Body of pancreas (tissue), 4 donors: ENCODE data around the gene CMA1. TPM values are rescaled to one million over a fixed set of nuclear protein-coding genes. Genes with fewer than 3 reads are reported as not detected.
"Not testable (repeated sequence)": the region's sequence is repeated elsewhere in the genome, so short reads cannot be mapped to it uniquely, and the experiment has no call there.

ENCODE experiments used
- ATAC-seq: fragments of 150-250 bp; one replicate; pipeline ENCODE4 v1.9.1; 2016
- DNase-seq, 4 donors: peaks; one replicate each; pipeline ENCODE4 v3.0.0-alpha.2; 2019
- H3K27ac ChIP-seq, 4 donors: fragments of 200-600 bp; sonication (generic); 1 replicate in 3 of 4; 2 replicates in 1 of 4; pipeline versions ENCODE4 v1.5.1 to v1.6.1; 2016 to 2019; ENCODE audit warnings: mild to moderate bottlenecking in 1 of 4, mixed read lengths in 1 of 4, moderate library complexity in 1 of 4
- H3K27me3 ChIP-seq, 2 donors: fragments of 200-600 bp; sonication (generic); one replicate each; pipeline ENCODE4 v1.6.0; 2016; ENCODE audit warnings: mild to moderate bottlenecking in 1 of 2
- H3K36me3 ChIP-seq, 2 donors: fragments of 200-600 bp; sonication (generic); replicated peaks in 1 of 2; 2 replicates each; pipeline ENCODE4 v1.5.1; 2016; ENCODE audit warnings: low read depth in 2 of 2; ENCODE audit not compliant: insufficient read depth in 1 of 2
- H3K4me1 ChIP-seq: fragments of 200-600 bp; sonication (generic); one replicate; pipeline ENCODE4 v1.6.0; 2016
- H3K4me3 ChIP-seq, 2 donors: fragments of 200-600 bp; sonication (generic); 1 replicate in 1 of 2; 2 replicates in 1 of 2; pipeline ENCODE4 v1.5.1; 2016 to 2019
- H3K9me3 ChIP-seq, 3 donors: fragments of 200-600 bp; sonication (generic); 1 replicate in 2 of 3; 2 replicates in 1 of 3; pipeline ENCODE4 v1.5.1; 2016
- CTCF ChIP-seq, 7 experiments: fragments of 450-650 bp in 4 of 7; fragments of 200-600 bp in 3 of 7; sonication (generic) in 3 of 7; IDR thresholded peaks; one replicate each; pipeline ENCODE4 v1.5.1; 2016 to 2019; ENCODE audit warnings: antibody characterized with exemption in 7 of 7
- POLR2A ChIP-seq, 3 donors: fragments of 450-650 bp; IDR thresholded peaks; one replicate each; pipeline ENCODE4 v1.6.1; 2016; ENCODE audit warnings: antibody characterized with exemption in 3 of 3, mild to moderate bottlenecking in 2 of 3
- WGBS, 2 donors: methylation state at CpG; one replicate each; pipeline ENCODE4 v1.1.5; 2017; 5-methylcytosine and 5-hydroxymethylcytosine counted together
- intact Hi-C: fragments of 100-400 bp; cut with DNase I; formaldehyde crosslinking; loops from one replicate; pipeline ENCODE4 v1.15.1; 2023
- total RNA-seq, 2 donors: library from RNA; depleted of rRNA; stranded (reverse); fragments of >200 nt; gene quantifications; one replicate each; pipeline ENCODE4 v1.1.0, GENCODE V29; 2016

The CMA1 gene
- total RNA-seq, 2 donors from 2014 or later, result not detected

GRCh38 chr14:24481622-24482324 lies 26.3 kb downstream of the CMA1 start:
- TF ChIP-seq POLR2A (IDR thresholded peaks at IDR 0.05) (no peak), CTCF (IDR thresholded peaks at IDR 0.05) (peak in 5 of 7 experiments; percentile 13 to 45 (median 31))
- WGBS, 2 donors, result 48 to 61% methylated on average over 8 to 23 of the region's 23 CpGs
- DNase-seq (peak in 3 of 4 donors; percentile 6 to 34 (median 18)), ATAC-seq (peak; percentile 59)
- Histone ChIP-seq H3K27me3 (no peaks in the 10 kb centered on the region), H3K36me3 (no peaks in the 10 kb centered on the region), H3K4me3 (no peak overlapping the region), H3K9me3 (no peaks in the 10 kb centered on the region), H3K27ac (no peak overlapping the region), H3K4me1 (no peaks in the 10 kb centered on the region)
- intact Hi-C loops, result no loop called here

GRCh38 chr14:24479999-24480398 lies 28.1 kb downstream of the CMA1 start:
- WGBS, 2 donors, result 0% methylated on average over 1 of the region's 1 CpG
- intact Hi-C loops, H3K4me1 ChIP-seq, ATAC-seq, H3K36me3 ChIP-seq, DNase-seq, H3K4me3 ChIP-seq, H3K27me3 ChIP-seq, H3K27ac ChIP-seq, H3K9me3 ChIP-seq: not testable (repeated sequence)

- ATAC-seq (no peak), DNase-seq (no peak)
- no peaks in the 10 kb centered on the region for H3K9me3 ChIP-seq
- 87 to 91% methylated on average over 4 of the region's 4 CpGs for WGBS, 2 donors
- H3K27ac ChIP-seq, result no peak overlapping the region
- H3K4me1 ChIP-seq, result no peaks in the 10 kb centered on the region
- TF ChIP-seq POLR2A (IDR thresholded peaks at IDR 0.05), result no peak
- no peak for TF ChIP-seq CTCF (IDR thresholded peaks at IDR 0.05)
- no peak overlapping the region for H3K4me3 ChIP-seq
- intact Hi-C loops, result no loop called here
- H3K27me3 ChIP-seq, result no peaks in the 10 kb centered on the region
- H3K36me3 ChIP-seq, result no peaks in the 10 kb centered on the region
These were observed 32.8 kb downstream of the CMA1 start for GRCh38 chr14:24475261-24475660.

GRCh38 chr14:24473211-24473610 lies 34.9 kb downstream of the CMA1 start:
- TF ChIP-seq POLR2A (IDR thresholded peaks at IDR 0.05), result no peak
- TF ChIP-seq CTCF (IDR thresholded peaks at IDR 0.05), result no peak
- DNase-seq (no peak), ATAC-seq (no peak)
- H3K36me3 ChIP-seq, result no peaks in the 10 kb centered on the region
- WGBS, 2 donors, result 63% methylated on average over 12 of the region's 12 CpGs; no CpG with 5 or more reads in 1 of the 2 donors
- intact Hi-C loops, result no loop called here
- no peaks in the 10 kb centered on the region for H3K9me3 ChIP-seq
- no peak overlapping the region for H3K4me3 ChIP-seq
- H3K27me3 ChIP-seq, result no peaks in the 10 kb centered on the region
- no peaks in the 10 kb centered on the region for H3K4me1 ChIP-seq
- no peak overlapping the region for H3K27ac ChIP-seq

GRCh38 chr14:24470450-24470849 lies 37.6 kb downstream of the CMA1 start:
- H3K4me3 ChIP-seq, H3K9me3 ChIP-seq, H3K36me3 ChIP-seq, H3K4me1 ChIP-seq, DNase-seq, H3K27ac ChIP-seq, intact Hi-C loops, ATAC-seq, H3K27me3 ChIP-seq: not testable (repeated sequence)
- WGBS, 2 donors, result 84 to 85% methylated on average over 2 of the region's 2 CpGs

- TF ChIP-seq CTCF (IDR thresholded peaks at IDR 0.05), result no peak
- no peak for TF ChIP-seq POLR2A (IDR thresholded peaks at IDR 0.05)
- Histone ChIP-seq H3K4me3 (no peak overlapping the region), H3K27me3 (no peaks in the 10 kb centered on the region), H3K9me3 (no peaks in the 10 kb centered on the region), H3K36me3 (no peaks in the 10 kb centered on the region), H3K27ac (no peak overlapping the region), H3K4me1 (no peaks in the 10 kb centered on the region)
- 91 to 94% methylated on average over 3 of the region's 3 CpGs for whole genome bisulfite sequencing, 2 donors
- DNase-seq (no peak), ATAC-seq (no peak)
- intact Hi-C loops, result no loop called here
These were observed 42.3 kb downstream of the CMA1 start for GRCh38 chr14:24465805-24466204.
